GM19099 (cell line): ENCODE measurements around the gene BBX.
A peak's percentile ranks its signal among the peaks of the same experiment; 100 is the strongest.

Source experiments
- POLR2A ChIP-seq: IDR thresholded peaks from 3 replicates; pipeline ENCODE4 v1.6.1; 2011; ENCODE audit warnings: low read depth; ENCODE audit not compliant: insufficient read length; ENCODE audit errors: extremely low read depth

Gene BBX

GRCh38 chr3:107524326-107524840, 1.6 kb downstream of the BBX start:
- no peak for TF ChIP-seq POLR2A

GRCh38 chr3:107524841-107525643, 2.3 kb downstream of the BBX start:
- peak; percentile 40 for TF ChIP-seq POLR2A

- no peak for TF ChIP-seq POLR2A
These were observed 3.0 kb downstream of the BBX start for GRCh38 chr3:107525644-107526305.

GRCh38 chr3:107531917-107532469, 9.2 kb downstream of the BBX start:
- no peak for TF ChIP-seq POLR2A

- TF ChIP-seq POLR2A: no peak
These were observed 18.1 kb downstream of the BBX start for GRCh38 chr3:107540857-107541256.

GRCh38 chr3:107542665-107543064, 19.9 kb downstream of the BBX start:
- TF ChIP-seq POLR2A: no peak

GRCh38 chr3:107543666-107544065, 20.9 kb downstream of the BBX start:
- TF ChIP-seq POLR2A: no peak

- TF ChIP-seq POLR2A: no peak
These were observed 22.9 kb downstream of the BBX start for GRCh38 chr3:107545680-107546120.

GRCh38 chr3:107548601-107549000, 25.8 kb downstream of the BBX start:
- no peak for TF ChIP-seq POLR2A

- TF ChIP-seq POLR2A: no peak
These were observed 32.6 kb downstream of the BBX start for GRCh38 chr3:107555359-107555758.

GRCh38 chr3:107557743-107558142, 35.0 kb downstream of the BBX start:
- TF ChIP-seq POLR2A: no peak

- no peak for TF ChIP-seq POLR2A
These were observed 37.4 kb downstream of the BBX start for GRCh38 chr3:107560166-107560565.

GRCh38 chr3:107561980-107562379, 39.2 kb downstream of the BBX start:
- TF ChIP-seq POLR2A: no peak

- no peak for TF ChIP-seq POLR2A
These were observed 40.3 kb downstream of the BBX start for GRCh38 chr3:107562969-107563529.

- TF ChIP-seq POLR2A: no peak
These were observed 51.9 kb downstream of the BBX start for GRCh38 chr3:107574650-107575049.
